Left hindlimb (tissue), 1 donor: Measurements from ENCODE around the gene LEMD2.

Experiments used
- DNase-seq: peaks from one replicate; pipeline ENCODE4 v3.0.0-alpha.2; 2018

Gene LEMD2

GRCh38 chr6:33732817-33733708 is 55.9 kb downstream of the LEMD2 start:
- DNase-seq = no peak

- no peak for DNase-seq
These were observed 56.5 kb downstream of the LEMD2 start for GRCh38 chr6:33732385-33732784.

DNA sequence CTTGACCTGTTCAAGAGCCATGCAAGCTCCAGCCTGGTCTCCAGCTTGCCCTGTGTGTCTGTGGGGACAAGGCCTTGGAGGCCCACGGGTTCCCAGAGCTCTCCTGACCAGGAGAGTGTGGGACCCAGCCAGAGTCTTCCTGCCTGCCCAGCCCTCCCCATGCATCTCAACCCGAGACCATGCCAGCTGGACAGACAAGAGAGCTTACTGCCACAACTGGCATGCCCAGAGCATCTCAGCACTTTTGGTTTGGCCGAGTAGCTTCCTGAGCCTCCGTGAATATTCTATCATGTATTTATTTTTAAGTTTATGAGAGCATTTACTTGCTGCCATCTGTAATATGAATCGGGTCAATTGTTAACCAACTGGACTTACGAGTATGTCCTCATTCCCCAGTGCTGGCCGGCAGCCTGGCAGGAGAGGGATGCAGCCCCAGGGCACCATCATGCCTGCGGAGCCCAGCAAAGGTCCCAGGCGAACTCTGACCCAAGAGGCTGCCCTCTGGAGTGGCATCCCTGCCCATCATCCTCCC is 57.1 kb downstream of the LEMD2 start:
- no peak for DNase-seq

DNA sequence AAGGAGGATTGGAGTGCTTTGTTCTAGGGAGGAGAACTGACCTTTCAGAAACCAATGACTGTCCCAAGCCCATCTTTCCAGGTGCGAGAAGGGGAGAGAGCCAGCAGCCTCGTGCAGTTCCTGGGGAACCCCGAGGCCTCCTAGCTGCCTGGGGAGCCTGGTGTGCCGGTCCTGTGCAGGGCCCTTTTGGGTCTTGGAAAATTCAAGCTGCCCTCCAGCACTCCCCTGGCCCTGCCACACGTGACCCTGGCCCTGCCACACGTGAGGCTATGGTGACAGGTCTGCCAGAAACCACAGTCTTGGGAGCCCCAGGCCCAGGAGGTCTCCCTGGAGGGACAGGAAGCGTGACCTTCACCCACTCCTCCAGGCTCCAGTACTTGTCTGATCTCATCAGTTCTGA is 57.9 kb downstream of the LEMD2 start:
- DNase-seq = no peak

GRCh38 chr6:33730611-33731010 is 58.3 kb downstream of the LEMD2 start:
- no peak for DNase-seq

DNA sequence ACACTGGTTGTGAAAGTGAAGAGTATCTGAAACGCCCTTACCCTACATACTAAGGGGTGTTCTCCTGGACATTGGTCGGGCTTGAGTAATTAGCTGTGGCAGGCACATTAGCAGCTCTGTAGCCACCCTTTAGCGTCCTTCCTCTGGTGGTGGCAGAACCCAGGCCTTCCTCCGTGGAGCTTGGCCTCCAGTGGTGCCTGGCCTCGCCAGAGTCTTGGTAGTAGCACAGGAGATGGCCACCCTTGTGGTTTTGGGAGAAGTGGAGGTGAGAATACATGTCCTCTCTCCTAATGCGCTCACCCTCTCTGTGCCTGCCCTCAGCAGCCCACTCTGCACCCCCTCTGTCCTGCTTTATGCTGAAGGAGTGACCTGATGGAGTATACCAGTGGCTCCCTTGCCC is 59.9 kb downstream of the LEMD2 start:
- DNase-seq = no peak

GRCh38 chr6:33728438-33728837 is 60.5 kb downstream of the LEMD2 start:
- no peak for DNase-seq

DNA sequence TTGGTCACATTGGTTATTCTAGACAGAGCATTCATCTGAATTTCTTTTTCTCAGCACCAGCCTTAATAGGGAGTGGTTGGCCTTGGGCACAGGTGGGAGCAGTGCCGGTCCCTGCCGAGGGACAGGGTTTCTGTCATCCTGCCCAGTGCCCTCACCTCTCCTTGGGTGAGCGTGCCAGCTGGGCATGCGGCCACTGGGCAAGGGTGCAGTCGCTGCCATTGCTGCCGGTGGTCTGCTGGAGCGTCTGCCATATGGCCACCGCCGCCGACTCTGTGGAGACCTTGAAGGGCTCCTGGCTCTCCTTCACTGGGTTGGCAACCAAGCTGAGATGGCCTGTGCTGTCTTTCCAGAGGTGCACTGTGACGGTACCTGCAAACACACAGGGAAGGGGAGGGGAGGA is 61.0 kb downstream of the LEMD2 start:
- DNase-seq = no peak

GRCh38 chr6:33727126-33727525 is 61.8 kb downstream of the LEMD2 start:
- DNase-seq = no peak

GRCh38 chr6:33726696-33727095 is 62.2 kb downstream of the LEMD2 start:
- no peak for DNase-seq

- no peak for DNase-seq
These were observed 62.8 kb downstream of the LEMD2 start for GRCh38 chr6:33725891-33726673.

DNA sequence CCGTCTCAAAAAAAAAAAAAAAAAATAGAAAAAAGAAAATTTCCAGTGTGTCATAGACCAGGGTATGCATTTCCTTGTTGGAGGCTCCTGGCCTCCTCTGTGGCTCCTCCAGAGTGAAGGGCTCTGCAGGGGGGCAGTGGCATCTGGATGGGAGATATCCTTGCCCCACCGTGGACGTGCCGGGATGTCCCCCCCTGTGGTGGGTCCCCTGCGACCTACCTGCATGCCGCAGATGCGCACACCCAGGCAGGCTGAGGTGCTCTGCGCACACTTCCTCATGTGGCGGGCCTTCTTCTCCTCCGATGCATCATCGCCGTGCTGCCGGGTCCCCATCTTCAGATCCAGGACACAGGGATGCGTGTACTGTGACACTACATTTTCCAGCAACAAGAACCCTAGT is 63.7 kb downstream of the LEMD2 start:
- no peak for DNase-seq

DNA sequence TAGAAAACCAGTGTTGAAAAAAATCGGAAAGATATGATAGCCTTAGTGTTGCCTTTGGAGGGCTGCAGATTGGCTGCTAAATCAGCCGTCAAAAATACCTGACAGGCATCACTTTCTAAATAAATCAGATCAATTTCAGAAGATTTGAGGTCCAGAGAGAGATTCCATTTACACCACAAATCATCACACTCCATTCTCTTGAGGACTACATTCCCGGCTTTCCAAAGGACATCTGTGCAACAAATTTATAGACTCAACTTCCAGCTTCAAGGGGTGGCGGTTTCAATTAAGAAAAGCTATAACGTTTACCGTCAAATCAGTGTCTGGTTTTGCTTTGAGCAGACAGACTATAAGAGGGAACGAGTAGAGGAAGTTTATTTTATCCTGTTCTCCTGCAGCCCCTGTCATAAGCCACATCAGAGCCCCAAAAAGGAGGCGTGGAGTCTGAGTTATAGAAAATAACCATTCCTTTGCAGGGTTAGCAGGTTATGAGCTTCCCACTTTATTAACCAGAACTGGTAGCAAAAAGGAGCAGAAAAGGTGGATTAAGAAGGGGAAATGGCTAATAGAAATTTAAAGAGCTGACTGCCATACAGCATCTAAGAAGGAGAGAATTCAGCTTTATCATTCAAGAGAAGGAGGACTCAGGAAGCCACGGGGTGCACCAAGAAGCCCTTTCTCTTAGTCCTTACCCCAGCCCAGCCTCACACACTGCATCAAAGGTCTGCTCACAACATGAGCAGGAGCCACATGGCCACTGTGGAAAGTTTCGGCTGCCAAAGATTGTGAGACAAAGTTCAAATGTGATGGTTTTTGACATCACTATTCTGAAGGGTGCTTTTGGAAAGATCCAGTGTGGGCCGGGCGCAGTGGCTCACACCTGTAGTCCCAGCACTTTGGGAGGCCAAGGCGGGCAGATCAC is 64.6 kb downstream of the LEMD2 start:
- DNase-seq = no peak

DNA sequence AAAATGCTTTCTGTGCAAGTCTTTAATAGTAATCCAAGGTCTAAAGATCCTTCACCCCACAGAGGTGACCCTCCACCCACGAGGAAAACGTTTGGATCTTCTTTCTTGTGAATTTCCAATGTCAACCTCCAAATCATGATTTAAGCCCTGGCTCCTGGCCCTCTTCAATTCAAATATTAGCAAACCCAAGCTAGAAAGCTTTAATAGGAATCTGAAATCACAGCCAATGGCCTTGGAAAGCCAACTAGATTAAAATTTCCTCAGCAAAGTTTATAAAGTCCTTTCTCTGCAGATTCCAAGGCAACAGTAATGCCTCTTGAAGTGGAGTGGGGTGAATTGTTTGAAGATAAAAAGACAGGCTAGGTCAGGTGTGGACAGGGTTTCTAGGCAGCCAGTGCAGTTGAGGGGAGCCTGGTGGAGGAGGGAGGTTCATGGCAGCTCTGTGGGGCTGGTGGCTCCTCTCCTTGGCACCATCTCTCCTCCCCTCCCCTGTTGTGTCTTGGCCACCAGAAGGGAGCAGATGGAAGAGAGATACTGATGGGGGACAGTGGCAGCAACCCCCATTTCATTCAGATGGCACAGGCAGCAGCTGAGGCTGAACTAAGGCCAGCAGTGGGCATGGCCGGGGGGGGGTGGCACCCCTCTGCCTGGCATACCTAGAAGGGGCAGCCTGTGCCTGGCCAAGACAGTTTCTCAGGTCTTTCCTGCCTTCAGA is 65.4 kb downstream of the LEMD2 start:
- no peak for DNase-seq

- no peak for DNase-seq
These were observed 66.8 kb downstream of the LEMD2 start for GRCh38 chr6:33722103-33722623.

DNA sequence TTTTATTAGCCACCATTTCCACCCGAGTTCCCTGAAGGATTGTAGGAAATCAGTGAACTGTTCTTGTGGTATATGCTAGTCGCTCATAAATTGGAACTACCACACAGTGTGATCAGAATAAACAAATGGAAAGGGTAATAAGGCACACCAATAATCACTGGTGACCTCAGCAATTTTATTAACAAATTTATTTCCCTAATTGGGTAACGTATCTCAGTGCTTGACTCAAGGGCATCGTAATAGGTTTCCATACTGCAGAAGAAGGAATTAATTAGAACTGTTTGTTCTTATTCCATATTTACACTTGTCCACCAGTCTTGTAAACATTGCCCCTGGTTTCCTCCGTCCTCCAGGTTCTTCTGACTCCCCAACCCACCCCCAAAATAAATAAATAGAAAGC is 67.4 kb downstream of the LEMD2 start:
- DNase-seq = no peak
